H1 (cell line): ENCODE results near the gene PROSER3. TPM values are rescaled to one million over a fixed set of nuclear protein-coding genes. Genes with fewer than 3 reads are reported as not detected.

Source experiments
- CTCF ChIA-PET: fragments of 300-600 bp; sonication (Branson Sonifier 250); formaldehyde crosslinking; loops from one replicate; lab custom pipeline; 2021; ENCODE audit not compliant: partially characterized antibody; lab: Charles Lee
- POLR2A ChIA-PET: fragments of 300-600 bp; sonication (Branson Sonifier 250); formaldehyde crosslinking; loops from one replicate; lab custom pipeline; 2021; ENCODE audit warnings: inconsistent platforms; ENCODE audit not compliant: partially characterized antibody; lab: Charles Lee
- DNase-seq, 2 experiments: peaks; one replicate each; pipeline versions ENCODE4 v3.0.0 to v3.0.0-alpha.2; 2010 to 2022; ENCODE audit warnings: low spot score in 2 of 2, low read depth in 1 of 2, mixed read lengths in 1 of 2
- FAIRE-seq: peaks from 2 replicates; lab custom pipeline; 2011; peaks lifted over from hg19 to GRCh38; lab: Jason Lieb, UNC
- H2AFZ ChIP-seq: 2 replicates; pipeline ENCODE4 v1.8.1; 2012; ENCODE audit warnings: low read length, inconsistent platforms
- H2AK5ac ChIP-seq: 2 replicates; pipeline ENCODE4 v1.6.1; 2013; ENCODE audit warnings: low read depth, low read length
- H2BK120ac ChIP-seq: replicated peaks from 2 replicates; pipeline ENCODE3; 2013; ENCODE audit warnings: low read depth, low read length, inconsistent platforms
- H2BK12ac ChIP-seq: 2 replicates; pipeline ENCODE4 v1.6.1; 2013; ENCODE audit warnings: low read depth, low read length
- H2BK15ac ChIP-seq: 2 replicates; pipeline ENCODE4 v1.6.1; 2013; ENCODE audit warnings: low read length
- H2BK20ac ChIP-seq: 2 replicates; pipeline ENCODE4 v1.6.1; 2013; ENCODE audit warnings: low read length
- H2BK5ac ChIP-seq: 2 replicates; pipeline ENCODE4 v1.6.1; 2013; ENCODE audit warnings: low read depth, low read length
- H3K14ac ChIP-seq: 2 replicates; pipeline ENCODE4 v1.6.1; 2013; ENCODE audit warnings: inconsistent platforms; ENCODE audit not compliant: insufficient read length
- H3K18ac ChIP-seq: 2 replicates; pipeline ENCODE4 v1.6.1; 2013; ENCODE audit warnings: low read length; ENCODE audit errors: extremely low read depth
- H3K23ac ChIP-seq: 2 replicates; pipeline ENCODE4 v1.6.1; 2013; ENCODE audit warnings: inconsistent platforms; ENCODE audit not compliant: insufficient read length
- H3K23me2 ChIP-seq: 2 replicates; pipeline ENCODE4 v1.6.1; 2013; ENCODE audit warnings: low read depth, low read length
- H3K27ac ChIP-seq: 2 replicates; pipeline ENCODE4 v1.6.1; 2011; ENCODE audit warnings: low read depth, low read length, inconsistent platforms
- H3K27me3 ChIP-seq, 4 experiments: replicated peaks in 1 of 4; 1 replicate in 1 of 4; 2 replicates in 3 of 4; pipeline versions ENCODE4 v1.6.1 to v1.8.1; 2011 to 2013; ENCODE audit warnings: low read length in 3 of 4, mild to moderate bottlenecking in 3 of 4, inconsistent platforms in 2 of 4, mixed read lengths in 2 of 4, moderate library complexity in 1 of 4; ENCODE audit not compliant: control insufficient read depth in 3 of 4, insufficient read depth in 3 of 4; ENCODE audit errors: extremely low read depth in 1 of 4
- H3K36me3 ChIP-seq, 4 experiments: 2 replicates each; pipeline versions ENCODE4 v1.6.1 to v1.8.1; 2011 to 2013; ENCODE audit warnings: mild to moderate bottlenecking in 4 of 4, low read length in 3 of 4, moderate library complexity in 2 of 4, control low read depth in 1 of 4, inconsistent platforms in 1 of 4; ENCODE audit not compliant: insufficient read depth in 4 of 4, control insufficient read depth in 2 of 4
- H3K4ac ChIP-seq: replicated peaks from 2 replicates; pipeline ENCODE3; 2013; ENCODE audit warnings: low read length, low read depth, mixed read lengths, inconsistent platforms; ENCODE audit not compliant: insufficient read length
- H3K4me1 ChIP-seq, 4 experiments: replicated peaks in 1 of 4; 1 replicate in 1 of 4; 2 replicates in 3 of 4; pipeline versions ENCODE4 v1.6.1 to v1.8.1; 2011 to 2013; ENCODE audit warnings: low read length in 3 of 4, inconsistent platforms in 2 of 4, mixed read lengths in 1 of 4; ENCODE audit not compliant: insufficient read depth in 4 of 4, control insufficient read depth in 3 of 4
- H3K4me2 ChIP-seq, 2 experiments: 2 replicates each; pipeline versions ENCODE4 v1.6.1 to v1.8.1; 2011 to 2013; ENCODE audit warnings: low read depth in 2 of 2, low read length in 2 of 2, control low read depth in 1 of 2, inconsistent platforms in 1 of 2, mild to moderate bottlenecking in 1 of 2; ENCODE audit not compliant: insufficient read depth in 1 of 2
- H3K4me3 ChIP-seq, 4 experiments: fragments of 200-600, 300-600 bp in 1 of 4; sonication (generic), shearing (Covaris generic), sonication (Bioruptor Twin) in 1 of 4; 2 replicates each; pipeline versions ENCODE4 v1.5.1 to v1.8.1; 2011 to 2016; ENCODE audit warnings: low read length in 4 of 4, low read depth in 3 of 4, control low read depth in 2 of 4, inconsistent platforms in 2 of 4, mild to moderate bottlenecking in 2 of 4, mixed read lengths in 1 of 4, moderate library complexity in 1 of 4; ENCODE audit not compliant: insufficient read depth in 2 of 4; ENCODE audit errors: extremely low read depth in 1 of 4
- H3K56ac ChIP-seq: replicated peaks from 2 replicates; pipeline ENCODE3; 2013; ENCODE audit warnings: low read depth, mild to moderate bottlenecking, mixed read lengths, low read length, inconsistent platforms; ENCODE audit not compliant: insufficient read length
- H3K79me1 ChIP-seq: 2 replicates; pipeline ENCODE4 v1.6.1; 2013; ENCODE audit warnings: low read depth, low read length, control low read depth
- H3K79me2 ChIP-seq, 2 experiments: 2 replicates each; pipeline versions ENCODE4 v1.6.1 to v1.8.1; 2012 to 2013; ENCODE audit warnings: low read length in 2 of 2, mild to moderate bottlenecking in 2 of 2, inconsistent platforms in 1 of 2; ENCODE audit not compliant: insufficient read depth in 2 of 2, control insufficient read depth in 1 of 2
- H3K9ac ChIP-seq, 4 experiments: replicated peaks in 1 of 4; 1 replicate in 1 of 4; 2 replicates in 3 of 4; pipeline versions ENCODE4 v1.6.1 to v1.8.1; 2011 to 2013; ENCODE audit warnings: low read depth in 3 of 4, low read length in 3 of 4, control low read depth in 2 of 4, mild to moderate bottlenecking in 2 of 4, moderate library complexity in 2 of 4, inconsistent platforms in 1 of 4; ENCODE audit errors: extremely low read depth in 1 of 4
- H3K9me3 ChIP-seq, 2 experiments: 2 replicates each; pipeline versions ENCODE4 v1.6.1 to v1.8.1; 2012 to 2013; ENCODE audit warnings: mild to moderate bottlenecking in 2 of 2, moderate library complexity in 2 of 2, control low read depth in 1 of 2, inconsistent platforms in 1 of 2, low read depth in 1 of 2, low read length in 1 of 2, mixed read lengths in 1 of 2; ENCODE audit not compliant: insufficient read depth in 2 of 2
- H4K20me1 ChIP-seq, 2 experiments: replicated peaks in 1 of 2; 2 replicates each; pipeline versions ENCODE3 to v1.8.1; 2011 to 2013; ENCODE audit warnings: inconsistent platforms in 2 of 2, low read length in 2 of 2, mild to moderate bottlenecking in 1 of 2; ENCODE audit not compliant: insufficient read depth in 2 of 2, control insufficient read depth in 1 of 2
- H4K5ac ChIP-seq: 2 replicates; pipeline ENCODE4 v1.6.1; 2013; ENCODE audit warnings: low read length, low read depth, mixed read lengths, inconsistent platforms; ENCODE audit not compliant: insufficient read length
- H4K8ac ChIP-seq: 2 replicates; pipeline ENCODE4 v1.8.0; 2013; ENCODE audit warnings: mild to moderate bottlenecking, moderate library complexity, low read length, inconsistent platforms; ENCODE audit not compliant: insufficient read depth; ENCODE audit errors: extremely low read depth
- H4K91ac ChIP-seq: replicated peaks from 2 replicates; pipeline ENCODE3; 2013; ENCODE audit warnings: low read length, mixed read lengths, inconsistent platforms; ENCODE audit not compliant: insufficient read length
- EGR1 ChIP-seq: IDR thresholded peaks from 2 replicates; pipeline ENCODE4 v1.6.1; 2011; ENCODE audit warnings: low read depth, low read length, borderline replicate concordance
- GTF2F1 ChIP-seq: IDR thresholded peaks from 2 replicates; pipeline ENCODE4 v1.6.1; 2012; ENCODE audit warnings: low read depth, low read length, improper control_type of control experiment, borderline replicate concordance
- HDAC2 ChIP-seq, 2 experiments: fragments of 300-600 bp in 1 of 2; sonication (generic) in 1 of 2; IDR thresholded peaks; 2 replicates each; pipeline ENCODE4 v1.6.1; 2011 to 2012; ENCODE audit warnings: low read depth in 2 of 2, low read length in 2 of 2, mild to moderate bottlenecking in 2 of 2, moderate library complexity in 2 of 2, borderline replicate concordance in 1 of 2, inconsistent platforms in 1 of 2
- KDM4A ChIP-seq: IDR thresholded peaks from one replicate; pipeline ENCODE4 v1.7.1; 2012; ENCODE audit warnings: low read depth, mild to moderate bottlenecking, moderate library complexity, low read length, inconsistent platforms; ENCODE audit not compliant: severe bottlenecking
- SAP30 ChIP-seq: fragments of 300-600 bp; sonication (generic); IDR thresholded peaks from 2 replicates; pipeline ENCODE4 v1.7.1; 2012; ENCODE audit warnings: low read length, moderate library complexity, mild to moderate bottlenecking, inconsistent platforms; ENCODE audit not compliant: insufficient read depth, insufficient replicate concordance
- SIN3A ChIP-seq, 2 experiments: IDR thresholded peaks in 1 of 2; conservative IDR thresholded peaks in 1 of 2; 2 replicates each; pipeline ENCODE4 v1.6.1; 2011 to 2012; ENCODE audit warnings: low read length in 2 of 2, improper control_type of control experiment in 1 of 2, low read depth in 1 of 2, mild to moderate bottlenecking in 1 of 2
- WGBS, 2 experiments: shearing (Covaris generic) in 1 of 2; methylation state at CpG; one replicate each; pipeline versions ENCODE4 v1.1.6 to v1.1.7; 2013 to 2015; ENCODE audit warnings: low lambda C conversion rate in 2 of 2, mixed read lengths in 2 of 2, inconsistent platforms in 1 of 2, low coverage in 1 of 2, missing lambda C conversion rate in 1 of 2; ENCODE audit not compliant: insufficient replicate concordance in 2 of 2, insufficient coverage in 1 of 2, insufficient read length in 1 of 2; ENCODE audit errors: extremely low coverage in 1 of 2, missing lambda C conversion rate in 1 of 2; 5-methylcytosine and 5-hydroxymethylcytosine counted together
- polyA plus RNA-seq, 7 experiments: library from polyadenylated mRNA; depleted of rRNA in 3 of 7; stranded (reverse) in 5 of 7; unstranded in 2 of 7; fragments of >200 nt in 5 of 7; fragments of 200-250 nt in 2 of 7; gene quantifications; 1 replicate in 5 of 7; 2 replicates in 1 of 7; 4 replicates in 1 of 7; pipeline versions ENCODE4 v1.2.1 to v1.2.3, GENCODE V29; 2011 to 2013; ENCODE audit warnings: missing spikeins in 2 of 7, mixed read lengths in 2 of 7
- total RNA-seq: library from RNA; stranded (reverse); fragmentation: NEBNext Ultra II Directional; extraction: Animal tissue kit (Norgen Biotek cat#: 25700); gene quantifications from 2 replicates; pipeline ENCODE4 v1.2.1, GENCODE V29; 2021
- TF ChIP-seq, protein P1 (sequence below): IDR thresholded peaks from 2 replicates; pipeline ENCODE4 v1.6.1; 2012; ENCODE audit warnings: inconsistent platforms

Gene PROSER3
- total and polyA plus RNA-seq, 2 of the 8 experiments (the other 6 are each of a cell fraction or from before 2014, with no cell fraction given), result 17.8 to 28.9 TPM

GRCh38 chr19:35718345-35719041, 39.5 kb upstream of the PROSER3 start:
- Histone ChIP-seq H2BK20ac (no peak overlapping the region), H3K56ac (peak overlapping the region; percentile 37), H3K23me2 (peaks cover 13% of the 10 kb centered on the region), H2AK5ac (no peak overlapping the region), H2BK5ac (no peak overlapping the region), H4K8ac (peak overlapping the region; percentile 69), H3K79me2 (peaks cover 0 to 20% of the 10 kb centered on the region in 2 experiments; a peak in 3 of 4 replicates), H3K9me3 (no peaks in the 10 kb centered on the region), H3K27me3 (no peaks in the 10 kb centered on the region), H4K20me1 (peaks cover 11% of the 10 kb centered on the region in 2 experiments), H3K9ac (peak overlapping the region; percentile 51 to 86 (median 64); a peak in 6 of 7 replicates), H2AFZ (no peak overlapping the region), H4K91ac (no peak overlapping the region), H3K4me2 (peak overlapping the region; percentile 80 to 97), H3K4me3 (peak overlapping the region; percentile 70 to 89 (median 85)), H3K36me3 (peaks cover 10 to 28% (median 15%) of the 10 kb centered on the region in 4 experiments; a peak in 7 of 8 replicates), H3K79me1 (peaks cover 8% of the 10 kb centered on the region), H3K23ac (no peak overlapping the region), H2BK120ac (no peak overlapping the region), H3K4me1 (peaks cover 0 to 25% (median 17%) of the 10 kb centered on the region in 4 experiments; a peak in 6 of 7 replicates), H3K27ac (no peak overlapping the region; the same call in 1 of the 2 replicates), H3K18ac (no peak overlapping the region; the same call in 1 of the 2 replicates), H4K5ac (no peak overlapping the region), H3K4ac (no peak overlapping the region), H3K14ac (no peak overlapping the region), H2BK15ac (no peak overlapping the region), H2BK12ac (no peak overlapping the region)
- WGBS, 2 experiments, result 8% methylated on average over 23 of the region's 42 CpGs; no CpG with 5 or more reads in 1 of the 2 experiments
- no peak for FAIRE-seq
- CTCF ChIA-PET, result interaction anchor here (1.0 to 11.8 kb wide), 3 partner anchors 20 to 101 kb away, joined by 3 to 80 read pairs (median 6); partner anchors contain the start of gene IGFLR1
- TF ChIP-seq GTF2F1 (no peak), SAP30 (peak; percentile 95), KDM4A (peak; percentile 25), HDAC2 (IDR thresholded peaks at IDR 0.05; ENCODE audit: borderline replicate concordance in 1 of 2, low read depth in 2 of 2, low read length in 2 of 2) (0 out of 4 replicates have a peak, but pooled peaks of 1 of the 2 experiments have one; percentile 48), EGR1 (no peak), SIN3A (conservative IDR thresholded peaks at IDR 0.05 in 1 of 2, IDR thresholded peaks at IDR 0.05 in 1 of 2; ENCODE audit: low read depth in 1 of 2, low read length in 2 of 2) (peak; percentile 75 to 82; a peak in 3 of 4 replicates)
- TF ChIP-seq, protein P1, sequence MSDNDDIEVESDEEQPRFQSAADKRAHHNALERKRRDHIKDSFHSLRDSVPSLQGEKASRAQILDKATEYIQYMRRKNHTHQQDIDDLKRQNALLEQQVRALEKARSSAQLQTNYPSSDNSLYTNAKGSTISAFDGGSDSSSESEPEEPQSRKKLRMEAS, result peak; percentile 27; the same call in 1 of the 2 replicates
- peak in 1 of 2 experiments; percentile 62 for DNase-seq
- POLR2A ChIA-PET, result interaction anchor here (0.6 to 5.0 kb wide), 12 partner anchors 9 to 212 kb away, joined by 3 to 54 read pairs (median 4); partner anchors contain the start of genes PSENEN and U2AF1L4
